HG03196 (cell line): ENCODE results near the gene FGD6.
"Not testable (repeated sequence)": the region's sequence is repeated elsewhere in the genome, so short reads cannot be mapped to it uniquely, and the experiment has no call there.

Experiments used
- ATAC-seq: cut with Tn5 transposase; IDR thresholded peaks from one replicate; pipeline ENCODE4 v1.9.1; 2021; ENCODE audit not compliant: unreplicated experiment

Gene FGD6

GRCh38 chr12:95181103-95181502, 36.2 kb downstream of the FGD6 start:
- no peak for ATAC-seq

GRCh38 chr12:95179011-95179410, 38.3 kb downstream of the FGD6 start:
- no peak for ATAC-seq

- no peak for ATAC-seq
Measured at GRCh38 chr12:95178136-95178535, 39.1 kb downstream of the FGD6 start.

GRCh38 chr12:95177201-95177768, 40.0 kb downstream of the FGD6 start:
- ATAC-seq: no peak

GRCh38 chr12:95173392-95174251, 43.6 kb downstream of the FGD6 start:
- ATAC-seq: no peak

GRCh38 chr12:95169368-95169767, 47.9 kb downstream of the FGD6 start:
- no peak for ATAC-seq

- ATAC-seq: no peak
Measured at GRCh38 chr12:95168746-95169145, 48.5 kb downstream of the FGD6 start.

- no peak for ATAC-seq
Measured at GRCh38 chr12:95164656-95165055, 52.6 kb downstream of the FGD6 start.

GRCh38 chr12:95158919-95159318, 58.3 kb downstream of the FGD6 start:
- ATAC-seq: no peak

- ATAC-seq: no peak
Measured at GRCh38 chr12:95151821-95152220, 65.4 kb downstream of the FGD6 start.

- ATAC-seq: no peak
Measured at GRCh38 chr12:95151406-95151805, 65.9 kb downstream of the FGD6 start.

GRCh38 chr12:95150501-95150900, 66.8 kb downstream of the FGD6 start:
- ATAC-seq: no peak

- ATAC-seq: no peak
Measured at GRCh38 chr12:95147866-95148265, 69.4 kb downstream of the FGD6 start.

- ATAC-seq: no peak
Measured at GRCh38 chr12:95146769-95147168, 70.5 kb downstream of the FGD6 start.

- ATAC-seq: no peak
Measured at GRCh38 chr12:95143621-95144205, 73.6 kb downstream of the FGD6 start.

- no peak for ATAC-seq
Measured at GRCh38 chr12:95142431-95143151, 74.7 kb downstream of the FGD6 start.

- ATAC-seq: no peak
Measured at GRCh38 chr12:95141310-95141709, 76.0 kb downstream of the FGD6 start.

GRCh38 chr12:95138031-95138430, 79.2 kb downstream of the FGD6 start:
- not testable (repeated sequence) for ATAC-seq

- no peak for ATAC-seq
Measured at GRCh38 chr12:95136598-95136997, 80.7 kb downstream of the FGD6 start.

- no peak for ATAC-seq
Measured at GRCh38 chr12:95134085-95134484, 83.2 kb downstream of the FGD6 start.

- ATAC-seq: no peak
Measured at GRCh38 chr12:95131589-95132340, 85.5 kb downstream of the FGD6 start.
